ENCODE results near the gene CAPN3. TPM values are rescaled to one million over a fixed set of nuclear protein-coding genes. Genes with fewer than 3 reads are reported as not detected.

The CAPN3 gene
- total RNA-seq, 2 experiments from 2014 or later, result 8.2 to 8.7 TPM

DNA sequence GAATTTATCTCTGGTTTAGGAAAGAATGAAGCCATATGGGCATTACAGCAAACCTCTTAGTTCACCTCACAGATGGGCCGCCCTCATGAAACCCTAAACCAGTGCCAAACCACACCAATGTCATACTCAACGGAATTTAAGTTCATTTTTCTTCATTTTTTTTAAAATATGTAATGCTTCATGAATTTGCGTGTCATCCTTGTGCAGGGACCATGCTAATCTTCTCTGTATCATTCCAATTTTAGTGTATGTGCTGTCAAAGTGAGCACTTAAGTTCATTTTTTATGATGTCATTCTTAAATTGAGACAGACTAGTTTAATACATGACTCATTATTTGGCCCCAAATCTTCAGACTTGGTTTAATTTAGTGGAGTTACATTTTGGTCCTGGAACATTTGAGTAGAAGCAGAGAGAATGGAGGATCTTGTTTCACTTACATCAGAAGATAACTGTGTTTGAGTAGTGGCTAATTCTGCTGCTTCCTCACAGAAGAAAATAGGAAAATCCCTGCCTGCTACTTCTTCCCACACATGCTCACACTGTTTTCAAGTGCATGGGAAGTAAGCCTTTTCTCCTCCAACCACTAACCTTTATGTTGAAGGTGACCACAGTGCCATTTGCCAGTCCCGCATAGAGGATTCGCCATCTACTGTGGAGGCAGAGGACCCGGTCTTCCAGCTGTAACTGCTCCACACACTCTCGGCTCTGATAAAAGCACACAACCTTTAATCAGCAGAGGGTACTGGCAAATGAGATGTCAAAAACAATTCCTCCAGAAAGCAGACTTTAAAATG, 68.3 kb downstream of the CAPN3 start:
- H3K36me3 Mint-ChIP-seq (ENCODE audit: low read depth), result peaks cover 84% of the 10 kb centered on the region
- Histone ChIP-seq H3K9me3 (ENCODE audit: control insufficient read depth in 1 of 2, insufficient read depth in 1 of 2, low read length in 2 of 2) (no peaks in the 10 kb centered on the region), H3K27ac (ENCODE audit: low read depth in 1 of 2, low read length in 2 of 2) (no peak overlapping the region), H3K27me3 (ENCODE audit: control insufficient read depth in 1 of 2, insufficient read depth in 2 of 2, low read length in 2 of 2) (no peaks in the 10 kb centered on the region), H3K4me1 (ENCODE audit: insufficient read depth, low read length) (no peaks in the 10 kb centered on the region), H3K36me3 (ENCODE audit: insufficient read depth, low read length) (peaks cover 79% of the 10 kb centered on the region), H3K4me3 (ENCODE audit: low read length) (no peak overlapping the region)
- ATAC-seq (ENCODE audit: poor library complexity), result no peak
- H3K4me1 Mint-ChIP-seq (ENCODE audit: low read depth), result no peaks in the 10 kb centered on the region
- H3K4me3 Mint-ChIP-seq, result no peak overlapping the region
- ChIA-PET CTCF (no interaction called here), POLR2A (no interaction called here)
- DNase-seq, result no peak
- H3K27ac Mint-ChIP-seq, result no peak overlapping the region
- no peaks in the 10 kb centered on the region for H3K27me3 Mint-ChIP-seq
- no peaks in the 10 kb centered on the region for H3K9me3 Mint-ChIP-seq
- TF ChIP-seq, protein P1, sequence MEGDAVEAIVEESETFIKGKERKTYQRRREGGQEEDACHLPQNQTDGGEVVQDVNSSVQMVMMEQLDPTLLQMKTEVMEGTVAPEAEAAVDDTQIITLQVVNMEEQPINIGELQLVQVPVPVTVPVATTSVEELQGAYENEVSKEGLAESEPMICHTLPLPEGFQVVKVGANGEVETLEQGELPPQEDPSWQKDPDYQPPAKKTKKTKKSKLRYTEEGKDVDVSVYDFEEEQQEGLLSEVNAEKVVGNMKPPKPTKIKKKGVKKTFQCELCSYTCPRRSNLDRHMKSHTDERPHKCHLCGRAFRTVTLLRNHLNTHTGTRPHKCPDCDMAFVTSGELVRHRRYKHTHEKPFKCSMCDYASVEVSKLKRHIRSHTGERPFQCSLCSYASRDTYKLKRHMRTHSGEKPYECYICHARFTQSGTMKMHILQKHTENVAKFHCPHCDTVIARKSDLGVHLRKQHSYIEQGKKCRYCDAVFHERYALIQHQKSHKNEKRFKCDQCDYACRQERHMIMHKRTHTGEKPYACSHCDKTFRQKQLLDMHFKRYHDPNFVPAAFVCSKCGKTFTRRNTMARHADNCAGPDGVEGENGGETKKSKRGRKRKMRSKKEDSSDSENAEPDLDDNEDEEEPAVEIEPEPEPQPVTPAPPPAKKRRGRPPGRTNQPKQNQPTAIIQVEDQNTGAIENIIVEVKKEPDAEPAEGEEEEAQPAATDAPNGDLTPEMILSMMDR (IDR thresholded peaks at IDR 0.05), result no peak
- intact Hi-C loops (cut with DNase I, micrococcal nuclease), result no loop called here

DNA sequence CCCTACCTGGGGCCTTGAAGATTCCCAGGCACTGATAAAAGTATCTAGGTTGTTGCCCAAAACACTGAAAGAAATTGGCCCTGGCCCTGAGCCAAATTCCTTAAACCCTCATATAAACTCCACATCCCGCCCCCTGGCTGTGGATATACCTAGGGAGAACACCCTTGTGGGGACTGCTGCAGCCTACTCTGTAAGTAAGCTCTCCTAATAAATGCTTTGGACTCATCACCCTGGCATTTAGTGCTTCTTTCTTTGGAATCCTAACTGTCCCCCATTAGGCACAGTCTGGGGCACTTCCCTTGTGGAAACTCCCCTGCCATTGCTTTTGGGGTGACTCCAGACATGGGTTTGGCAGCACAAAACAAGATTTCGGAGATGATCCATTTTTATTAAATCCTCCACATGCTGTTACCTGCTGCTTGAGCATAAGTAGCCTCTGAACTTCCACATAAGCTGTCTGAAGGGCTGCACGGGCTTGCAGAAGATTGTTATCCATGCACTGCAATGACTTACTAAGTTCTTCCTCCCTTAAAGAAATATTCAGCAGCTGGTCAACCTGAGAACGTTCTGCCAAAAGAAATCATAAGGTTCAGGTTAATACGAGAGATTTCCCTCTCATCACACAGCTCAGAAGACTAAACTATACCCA, 85.2 kb downstream of the CAPN3 start:
- H3K9me3 Mint-ChIP-seq, result no peaks in the 10 kb centered on the region
- H3K9me3 ChIP-seq (ENCODE audit: control insufficient read depth in 1 of 2, insufficient read depth in 1 of 2, low read length in 2 of 2), result no peaks in the 10 kb centered on the region
- no peaks in the 10 kb centered on the region for H3K27me3 Mint-ChIP-seq
- TF ChIP-seq, protein P1 (IDR thresholded peaks at IDR 0.05), result no peak
- no peaks in the 10 kb centered on the region for H3K4me1 Mint-ChIP-seq (ENCODE audit: low read depth)
- H3K36me3 ChIP-seq (ENCODE audit: insufficient read depth, low read length), result peaks cover 67% of the 10 kb centered on the region
- no peak overlapping the region for H3K4me3 Mint-ChIP-seq
- H3K36me3 Mint-ChIP-seq (ENCODE audit: low read depth), result peaks cover 74% of the 10 kb centered on the region
- H3K27ac Mint-ChIP-seq, result no peak overlapping the region
- DNase-seq (no peak), ATAC-seq (ENCODE audit: poor library complexity) (no peak)
- ChIA-PET POLR2A (no interaction called here), CTCF (no interaction called here)
- no peaks in the 10 kb centered on the region for H3K27me3 ChIP-seq (ENCODE audit: control insufficient read depth in 1 of 2, insufficient read depth in 2 of 2, low read length in 2 of 2)
- no peak overlapping the region for H3K4me3 ChIP-seq (ENCODE audit: low read length)
- no peak overlapping the region for H3K27ac ChIP-seq (ENCODE audit: low read depth in 1 of 2, low read length in 2 of 2)
- intact Hi-C loops (cut with DNase I, micrococcal nuclease), result no loop called here
- H3K4me1 ChIP-seq (ENCODE audit: insufficient read depth, low read length), result no peaks in the 10 kb centered on the region

DNA sequence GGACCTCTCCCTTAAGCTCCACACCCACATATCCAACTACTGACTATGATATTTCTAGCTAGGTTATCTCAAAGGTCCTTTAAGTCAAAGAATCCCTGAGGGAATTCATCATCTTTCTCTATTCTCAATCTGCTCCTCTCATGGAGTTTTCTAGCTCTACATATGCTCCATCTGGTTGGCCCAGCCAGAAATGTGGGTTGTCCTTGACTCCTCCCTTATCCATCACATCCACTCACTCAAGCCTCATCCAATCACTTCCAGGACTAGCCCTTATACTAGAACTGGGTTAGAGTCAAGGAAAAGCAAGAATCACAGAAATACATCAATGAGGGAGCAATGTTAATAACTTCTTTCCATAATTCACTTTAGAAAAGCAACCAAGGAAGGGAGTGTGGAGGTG, 86.2 kb downstream of the CAPN3 start:
- H3K9me3 Mint-ChIP-seq, result no peaks in the 10 kb centered on the region
- Histone ChIP-seq H3K4me1 (ENCODE audit: insufficient read depth, low read length) (no peaks in the 10 kb centered on the region), H3K36me3 (ENCODE audit: insufficient read depth, low read length) (peaks cover 69% of the 10 kb centered on the region), H3K4me3 (ENCODE audit: low read length) (no peak overlapping the region), H3K9me3 (ENCODE audit: control insufficient read depth in 1 of 2, insufficient read depth in 1 of 2, low read length in 2 of 2) (no peaks in the 10 kb centered on the region), H3K27ac (ENCODE audit: low read depth in 1 of 2, low read length in 2 of 2) (no peak overlapping the region), H3K27me3 (ENCODE audit: control insufficient read depth in 1 of 2, insufficient read depth in 2 of 2, low read length in 2 of 2) (no peaks in the 10 kb centered on the region)
- peaks cover 77% of the 10 kb centered on the region for H3K36me3 Mint-ChIP-seq (ENCODE audit: low read depth)
- no peak overlapping the region for H3K4me3 Mint-ChIP-seq
- DNase-seq, result no peak
- TF ChIP-seq, protein P1 (IDR thresholded peaks at IDR 0.05), result no peak
- intact Hi-C loops (cut with DNase I, micrococcal nuclease), result no loop called here
- CTCF ChIA-PET, result no interaction called here
- no peaks in the 10 kb centered on the region for H3K27me3 Mint-ChIP-seq
- no peak for ATAC-seq (ENCODE audit: poor library complexity)
- POLR2A ChIA-PET, result no interaction called here
- H3K4me1 Mint-ChIP-seq (ENCODE audit: low read depth), result no peaks in the 10 kb centered on the region
- no peak overlapping the region for H3K27ac Mint-ChIP-seq
